Natural killer cell (primary cell): Measurements from ENCODE around the gene USP10. TPM values are rescaled to one million over a fixed set of nuclear protein-coding genes. Genes with fewer than 3 reads are reported as not detected.

Source experiments
- ATAC-seq, 3 donors: fragments of 150-1000 bp in 2 of 3; fragments of 200-7000 bp in 1 of 3; cut with Tn5 transposase; 1 replicate in 1 of 3; 2 replicates in 2 of 3; pipeline ENCODE4 v1.10.0; 2021; ENCODE audit warnings: mild to moderate bottlenecking in 2 of 3, moderate library complexity in 2 of 3
- DNase-seq, 2 donors: peaks; one replicate each; pipeline versions ENCODE4 v3.0.0 to v3.0.0-alpha.2; 2013 to 2021; ENCODE audit warnings: mixed read lengths in 1 of 2
- H3K27ac ChIP-seq: one replicate; pipeline ENCODE4 v1.5.1; 2013; ENCODE audit warnings: mild to moderate bottlenecking, low read length
- H3K27me3 ChIP-seq: one replicate; pipeline ENCODE4 v1.6.1; 2013; ENCODE audit warnings: low read length; ENCODE audit not compliant: control insufficient read depth, insufficient read depth
- H3K36me3 ChIP-seq: one replicate; pipeline ENCODE4 v1.6.1; 2013; ENCODE audit warnings: low read length; ENCODE audit not compliant: control insufficient read depth, insufficient read depth
- H3K4me1 ChIP-seq: one replicate; pipeline ENCODE4 v1.6.1; 2013; ENCODE audit warnings: low read length; ENCODE audit not compliant: control insufficient read depth, insufficient read depth
- H3K4me3 ChIP-seq: one replicate; pipeline ENCODE4 v1.5.1; 2013; ENCODE audit warnings: low read length
- H3K9me3 ChIP-seq: one replicate; pipeline ENCODE4 v1.6.1; 2013; ENCODE audit warnings: low read length; ENCODE audit not compliant: control insufficient read depth, insufficient read depth
- H3K27ac Mint-ChIP-seq, 2 donors: one replicate each; pipeline ENCODE4 v1.8.0; 2022; ENCODE audit warnings: mild to moderate bottlenecking in 2 of 2, mixed read lengths in 2 of 2, moderate library complexity in 1 of 2
- H3K27me3 Mint-ChIP-seq, 2 donors: one replicate each; pipeline ENCODE4 v1.8.0; 2022; ENCODE audit warnings: low read depth in 2 of 2, mixed read lengths in 2 of 2
- H3K36me3 Mint-ChIP-seq: one replicate; pipeline ENCODE4 v1.8.0; 2022; ENCODE audit warnings: mixed read lengths
- H3K4me1 Mint-ChIP-seq, 2 donors: one replicate each; pipeline ENCODE4 v1.8.0; 2022; ENCODE audit warnings: mixed read lengths in 2 of 2
- H3K4me3 Mint-ChIP-seq: one replicate; pipeline ENCODE4 v1.8.0; 2022; ENCODE audit warnings: mild to moderate bottlenecking, moderate library complexity, mixed read lengths
- H3K9me3 Mint-ChIP-seq, 2 donors: one replicate each; pipeline ENCODE4 v1.8.0; 2022; ENCODE audit warnings: mixed read lengths in 2 of 2
- WGBS: methylation state at CpG from one replicate; pipeline ENCODE4 v1.1.7; 2013; ENCODE audit warnings: missing lambda C conversion rate; ENCODE audit not compliant: insufficient coverage; 5-methylcytosine and 5-hydroxymethylcytosine counted together
- intact Hi-C: fragments of 100-400 bp; cut with micrococcal nuclease; formaldehyde crosslinking; loops from one replicate; pipeline ENCODE4 v1.14.2; 2022
- total RNA-seq, 4 donors: library from RNA; stranded (reverse); fragments of 120-200 nt in 1 of 4; gene quantifications; one replicate each; pipeline versions ENCODE4 v1.2.3 to v1.2.4, GENCODE V29; 2013 to 2022
- TF ChIP-seq, protein P1 (sequence below): fragments of 200-600 bp; IDR thresholded peaks from one replicate; pipeline ENCODE4 v1.8.0; 2022; ENCODE audit warnings: antibody characterized with exemption

The USP10 gene
- total RNA-seq, 3 donors from 2014 or later (not counting 1 experiment from before 2014, with no cell fraction given) = 78.4 to 103 (median 100) TPM

DNA sequence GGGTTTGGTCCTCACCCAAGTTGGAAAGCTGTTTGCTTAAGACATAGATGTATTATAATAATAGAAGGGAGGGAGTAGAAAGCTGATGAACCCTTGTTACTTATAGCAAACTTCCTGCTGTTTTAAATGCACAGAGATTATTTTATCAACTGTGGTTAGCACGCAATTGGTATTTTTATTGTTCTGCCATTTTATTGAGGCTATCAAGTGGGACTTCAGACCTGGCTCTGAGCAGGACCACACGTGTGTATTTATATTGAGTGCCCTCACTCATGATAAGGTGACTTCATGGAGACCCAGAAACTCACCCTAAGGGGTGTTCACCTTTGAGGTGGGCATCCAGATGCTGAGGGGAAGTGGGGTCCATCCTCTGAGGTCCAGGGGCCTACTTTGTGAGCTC, 34.4 kb upstream of the USP10 start:
- Histone ChIP-seq H3K27ac (no peak overlapping the region), H3K36me3 (peaks cover 51% of the 10 kb centered on the region)
- no peaks in the 10 kb centered on the region for H3K36me3 Mint-ChIP-seq

GRCh38 chr16:84665843-84666242, 34.0 kb upstream of the USP10 start:
- Histone ChIP-seq H3K9me3 (no peaks in the 10 kb centered on the region), H3K27ac (no peak overlapping the region), H3K4me3 (no peak overlapping the region), H3K27me3 (no peaks in the 10 kb centered on the region), H3K4me1 (peaks cover 4% of the 10 kb centered on the region), H3K36me3 (peaks cover 47% of the 10 kb centered on the region)
- no peak for DNase-seq
- Mint-ChIP-seq H3K27me3 (no peaks in the 10 kb centered on the region), H3K27ac (no peak overlapping the region), H3K4me3 (no peak overlapping the region), H3K4me1 (peaks cover 0 to 12% of the 10 kb centered on the region in 2 donors), H3K9me3 (no peaks in the 10 kb centered on the region), H3K36me3 (no peaks in the 10 kb centered on the region)
- ATAC-seq = no peak
- intact Hi-C loops = no loop called here
- TF ChIP-seq, protein P1, sequence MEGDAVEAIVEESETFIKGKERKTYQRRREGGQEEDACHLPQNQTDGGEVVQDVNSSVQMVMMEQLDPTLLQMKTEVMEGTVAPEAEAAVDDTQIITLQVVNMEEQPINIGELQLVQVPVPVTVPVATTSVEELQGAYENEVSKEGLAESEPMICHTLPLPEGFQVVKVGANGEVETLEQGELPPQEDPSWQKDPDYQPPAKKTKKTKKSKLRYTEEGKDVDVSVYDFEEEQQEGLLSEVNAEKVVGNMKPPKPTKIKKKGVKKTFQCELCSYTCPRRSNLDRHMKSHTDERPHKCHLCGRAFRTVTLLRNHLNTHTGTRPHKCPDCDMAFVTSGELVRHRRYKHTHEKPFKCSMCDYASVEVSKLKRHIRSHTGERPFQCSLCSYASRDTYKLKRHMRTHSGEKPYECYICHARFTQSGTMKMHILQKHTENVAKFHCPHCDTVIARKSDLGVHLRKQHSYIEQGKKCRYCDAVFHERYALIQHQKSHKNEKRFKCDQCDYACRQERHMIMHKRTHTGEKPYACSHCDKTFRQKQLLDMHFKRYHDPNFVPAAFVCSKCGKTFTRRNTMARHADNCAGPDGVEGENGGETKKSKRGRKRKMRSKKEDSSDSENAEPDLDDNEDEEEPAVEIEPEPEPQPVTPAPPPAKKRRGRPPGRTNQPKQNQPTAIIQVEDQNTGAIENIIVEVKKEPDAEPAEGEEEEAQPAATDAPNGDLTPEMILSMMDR = no peak
- WGBS = 98% methylated on average over 7 of the region's 7 CpGs

More for the DNA sequence above, 34.4 kb upstream of the USP10 start:
- Mint-ChIP-seq H3K27me3 (no peaks in the 10 kb centered on the region), H3K4me1 (peaks cover 0 to 12% of the 10 kb centered on the region in 2 donors), H3K9me3 (no peaks in the 10 kb centered on the region), H3K27ac (no peak overlapping the region), H3K4me3 (no peak overlapping the region)
- DNase-seq (no peak), ATAC-seq (no peak)
- H3K4me3 ChIP-seq = no peak overlapping the region
- H3K4me1 ChIP-seq = peaks cover 4% of the 10 kb centered on the region
- intact Hi-C loops = no loop called here
- H3K27me3 ChIP-seq = no peaks in the 10 kb centered on the region
- H3K9me3 ChIP-seq = no peaks in the 10 kb centered on the region
- TF ChIP-seq, protein P1 = no peak
- WGBS = 91% methylated on average over 2 of the region's 2 CpGs

DNA sequence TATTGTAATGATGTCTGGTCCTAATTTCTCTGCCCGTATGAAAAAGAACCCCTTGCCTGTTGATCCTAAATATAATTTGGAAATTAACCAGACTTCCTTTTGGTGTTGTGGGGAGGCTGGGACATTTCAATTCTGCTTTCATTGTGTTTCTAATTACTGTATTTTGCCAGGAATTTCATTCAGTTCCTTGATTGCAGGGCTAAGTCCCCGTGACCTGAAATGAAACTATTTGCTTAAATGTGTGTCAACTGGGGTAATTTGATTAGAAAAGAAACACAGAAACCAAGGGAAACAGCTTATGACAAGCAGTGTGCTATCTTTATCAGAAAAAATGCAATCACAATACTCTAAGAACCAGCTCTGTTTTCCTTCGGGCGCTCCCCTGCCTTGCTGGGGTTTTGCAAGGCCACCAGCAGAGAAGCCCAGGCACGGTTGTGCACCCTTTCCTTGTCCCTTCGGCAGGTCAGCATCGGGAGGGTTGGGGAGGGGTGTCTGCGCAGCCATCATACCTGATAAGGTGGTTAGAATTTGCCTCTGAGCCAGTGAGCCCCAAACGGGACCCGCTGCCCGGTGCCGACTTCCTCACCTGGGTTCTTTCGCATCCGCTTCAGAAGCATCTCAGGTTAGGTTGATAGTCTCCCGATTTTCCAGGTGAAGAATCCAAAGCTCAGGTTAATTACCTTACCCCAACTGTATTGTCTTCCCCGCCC, 32.0 kb upstream of the USP10 start:
- Histone ChIP-seq H3K4me1 (peaks cover 7% of the 10 kb centered on the region), H3K27ac (no peak overlapping the region), H3K36me3 (peaks cover 31% of the 10 kb centered on the region), H3K4me3 (no peak overlapping the region), H3K27me3 (no peaks in the 10 kb centered on the region), H3K9me3 (no peaks in the 10 kb centered on the region)
- Mint-ChIP-seq H3K4me1 (peaks cover 0 to 5% of the 10 kb centered on the region in 2 donors), H3K9me3 (no peaks in the 10 kb centered on the region), H3K36me3 (no peaks in the 10 kb centered on the region), H3K4me3 (no peak overlapping the region), H3K27ac (no peak overlapping the region), H3K27me3 (no peaks in the 10 kb centered on the region)
- DNase-seq = no peak
- TF ChIP-seq, protein P1 = no peak
- no peak for ATAC-seq
- intact Hi-C loops = no loop called here
- 92% methylated on average over 15 of the region's 16 CpGs for WGBS

DNA sequence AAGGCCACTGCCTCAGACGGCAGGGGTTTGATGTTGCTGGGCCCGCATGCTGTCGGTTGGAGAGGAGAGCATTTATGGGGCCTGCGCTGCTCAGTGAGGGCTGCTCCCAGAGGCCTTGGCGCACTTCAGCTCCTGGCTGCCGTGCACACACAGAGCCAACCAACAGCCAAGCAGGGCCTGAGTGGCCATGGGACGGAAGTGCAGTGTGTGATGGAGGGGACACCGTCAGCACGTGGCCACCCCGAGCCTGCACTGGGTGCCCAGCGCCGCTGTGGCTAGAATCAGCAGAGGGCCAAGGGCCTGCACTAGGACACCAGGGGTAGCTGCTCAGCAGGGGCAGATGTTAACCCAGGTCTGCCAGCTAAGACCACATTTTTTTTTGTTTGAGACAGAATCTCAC, 29.7 kb upstream of the USP10 start:
- Histone ChIP-seq H3K27ac (no peak overlapping the region), H3K9me3 (no peaks in the 10 kb centered on the region), H3K36me3 (peaks cover 8% of the 10 kb centered on the region), H3K27me3 (no peaks in the 10 kb centered on the region), H3K4me1 (peaks cover 3% of the 10 kb centered on the region), H3K4me3 (no peak overlapping the region)
- no peak for DNase-seq
- H3K4me3 Mint-ChIP-seq = no peak overlapping the region
- no peak for ATAC-seq
- no peaks in the 10 kb centered on the region for H3K4me1 Mint-ChIP-seq
- H3K9me3 Mint-ChIP-seq = no peaks in the 10 kb centered on the region
- WGBS = 94% methylated on average over 12 of the region's 12 CpGs
- H3K36me3 Mint-ChIP-seq = no peaks in the 10 kb centered on the region
- intact Hi-C loops = no loop called here
- H3K27ac Mint-ChIP-seq = no peak overlapping the region
- TF ChIP-seq, protein P1 = no peak
- no peaks in the 10 kb centered on the region for H3K27me3 Mint-ChIP-seq
